ENCODE data around the gene SELENON. TPM values are rescaled to one million over a fixed set of nuclear protein-coding genes. Genes with fewer than 3 reads are reported as not detected.
A peak's percentile ranks its signal among the peaks of the same experiment; 100 is the strongest.

Gene SELENON
- total and polyA plus RNA-seq, 9 of the 15 experiments (the other 6 are each of a cell fraction or from before 2014, with no cell fraction given) = 0.43 to 26.7 (median 7.0) TPM

- TF ChIP-seq E2F8 (IDR thresholded peaks at IDR 0.05; ENCODE audit: low read depth, partially characterized antibody) (no peak), CEBPZ (IDR thresholded peaks at IDR 0.05; ENCODE audit: borderline replicate concordance, low read depth, low read length) (no peak), GTF2F1 (IDR thresholded peaks at IDR 0.05; ENCODE audit: low read depth, low read length) (no peak), JUN (IDR thresholded peaks at IDR 0.05; ENCODE audit: borderline replicate concordance, low read depth, low read length) (no peak), JUN (CRISPR knock-in tag; IDR thresholded peaks at IDR 0.05; ENCODE audit: borderline replicate concordance) (no peak), SMC3 (conservative IDR thresholded peaks at IDR 0.05; ENCODE audit: insufficient read depth, low read depth, low read length) (no peak), HNRNPH1 (optimal IDR thresholded peaks at IDR 0.05; ENCODE audit: low read depth, low read length) (no peak), TAF15 (IDR thresholded peaks at IDR 0.05; ENCODE audit: low read depth, low read length) (no peak), ZNF217 (CRISPR knock-in tag; IDR thresholded peaks at IDR 0.05) (no peak), ZBTB5 (IDR thresholded peaks at IDR 0.05) (no peak), TAF1 (IDR thresholded peaks at IDR 0.05; ENCODE audit: control insufficient read depth, extremely low read depth, insufficient read depth, low read length, severe bottlenecking) (peak; percentile 73), NR2C2 (CRISPR knock-in tag; IDR thresholded peaks at IDR 0.05) (no peak), NR2C2 (tag; IDR thresholded peaks at IDR 0.05) (peak; percentile 61; the same call in 1 of the 2 replicates), MTA2 (IDR thresholded peaks at IDR 0.05; ENCODE audit: low read depth) (no peak), MTF1 (CRISPR knock-in tag; IDR thresholded peaks at IDR 0.05; ENCODE audit: borderline replicate concordance) (no peak), TCF15 (CRISPR knock-in tag; IDR thresholded peaks at IDR 0.05) (no peak)
These were observed 20.5 kb downstream of the SELENON start (continued) for GRCh38 chr1:25820247-25821111.

Data from K562 (cell line).